AG10803 (cell line): ENCODE data around the gene KATNAL1.

Experiments
- DNase-seq: peaks from one replicate; pipeline ENCODE4 v3.0.0; 2010; ENCODE audit warnings: low read depth
- H3K4me3 ChIP-seq: 2 replicates; pipeline ENCODE4 v1.5.1; 2011; ENCODE audit warnings: mild to moderate bottlenecking, low read length, control low read depth
- TF ChIP-seq, protein P1 (sequence below): conservative IDR thresholded peaks from 2 replicates; pipeline ENCODE4 v1.5.1; 2011; ENCODE audit warnings: mild to moderate bottlenecking, low read length, control low read depth, inconsistent platforms

Gene KATNAL1

DNA sequence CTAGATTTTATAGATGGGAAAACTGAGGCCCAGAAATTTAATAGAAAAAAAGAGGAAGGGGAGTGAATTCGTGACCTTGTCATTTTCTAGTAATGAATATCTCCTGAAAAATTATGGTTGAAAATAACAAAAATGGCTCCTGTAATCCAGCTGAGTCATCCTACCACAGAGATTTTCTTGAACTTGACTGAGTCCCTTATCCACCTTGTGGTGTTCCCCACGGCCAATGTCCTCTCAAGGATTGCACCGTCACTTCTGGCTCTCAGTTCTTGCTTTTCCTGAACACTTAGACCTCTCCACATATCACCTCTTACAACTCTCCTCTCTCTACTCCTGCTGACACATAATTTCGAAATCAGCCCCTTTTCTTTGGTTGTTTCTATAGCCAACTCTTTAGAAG lies 1.2 kb upstream of the KATNAL1 start:
- TF ChIP-seq, protein P1, sequence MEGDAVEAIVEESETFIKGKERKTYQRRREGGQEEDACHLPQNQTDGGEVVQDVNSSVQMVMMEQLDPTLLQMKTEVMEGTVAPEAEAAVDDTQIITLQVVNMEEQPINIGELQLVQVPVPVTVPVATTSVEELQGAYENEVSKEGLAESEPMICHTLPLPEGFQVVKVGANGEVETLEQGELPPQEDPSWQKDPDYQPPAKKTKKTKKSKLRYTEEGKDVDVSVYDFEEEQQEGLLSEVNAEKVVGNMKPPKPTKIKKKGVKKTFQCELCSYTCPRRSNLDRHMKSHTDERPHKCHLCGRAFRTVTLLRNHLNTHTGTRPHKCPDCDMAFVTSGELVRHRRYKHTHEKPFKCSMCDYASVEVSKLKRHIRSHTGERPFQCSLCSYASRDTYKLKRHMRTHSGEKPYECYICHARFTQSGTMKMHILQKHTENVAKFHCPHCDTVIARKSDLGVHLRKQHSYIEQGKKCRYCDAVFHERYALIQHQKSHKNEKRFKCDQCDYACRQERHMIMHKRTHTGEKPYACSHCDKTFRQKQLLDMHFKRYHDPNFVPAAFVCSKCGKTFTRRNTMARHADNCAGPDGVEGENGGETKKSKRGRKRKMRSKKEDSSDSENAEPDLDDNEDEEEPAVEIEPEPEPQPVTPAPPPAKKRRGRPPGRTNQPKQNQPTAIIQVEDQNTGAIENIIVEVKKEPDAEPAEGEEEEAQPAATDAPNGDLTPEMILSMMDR, result no peak
- peak; percentile 28 for DNase-seq
- no peak overlapping the region for H3K4me3 ChIP-seq

GRCh38 chr13:30307971-30308290 lies 580 bp upstream of the KATNAL1 start:
- peak overlapping the region; percentile 84 for H3K4me3 ChIP-seq
- DNase-seq, result no peak
- TF ChIP-seq, protein P1, result no peak

GRCh38 chr13:30306762-30307193 lies 573 bp downstream of the KATNAL1 start:
- peak overlapping the region; percentile 84 for H3K4me3 ChIP-seq
- TF ChIP-seq, protein P1, result no peak
- DNase-seq, result peak; percentile 89

DNA sequence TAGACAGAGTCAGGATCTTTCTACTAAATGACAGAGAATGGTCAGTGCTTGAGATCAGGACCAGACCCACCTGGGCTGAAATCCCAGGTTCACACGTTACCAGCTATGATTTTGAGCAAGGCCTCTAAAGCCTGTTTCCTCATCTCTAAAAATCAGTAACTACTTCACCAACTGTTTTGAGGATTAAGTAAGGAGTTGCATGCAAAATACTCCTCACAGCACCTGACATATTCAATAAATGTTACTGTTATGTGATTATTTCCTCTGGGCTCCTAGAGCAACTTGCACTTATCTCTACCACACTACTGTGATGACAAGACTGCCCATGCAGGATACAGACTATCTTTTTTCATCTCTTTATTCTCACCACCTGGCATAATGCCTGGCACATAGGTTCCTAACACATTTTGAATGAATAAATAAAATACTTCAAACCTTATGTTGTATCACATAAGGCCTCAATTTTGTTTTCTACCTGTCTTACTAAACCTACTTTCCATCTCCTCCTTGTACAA lies 1.8 kb downstream of the KATNAL1 start:
- DNase-seq, result no peak
- peak overlapping the region; percentile 84 for H3K4me3 ChIP-seq
- TF ChIP-seq, protein P1, result no peak

DNA sequence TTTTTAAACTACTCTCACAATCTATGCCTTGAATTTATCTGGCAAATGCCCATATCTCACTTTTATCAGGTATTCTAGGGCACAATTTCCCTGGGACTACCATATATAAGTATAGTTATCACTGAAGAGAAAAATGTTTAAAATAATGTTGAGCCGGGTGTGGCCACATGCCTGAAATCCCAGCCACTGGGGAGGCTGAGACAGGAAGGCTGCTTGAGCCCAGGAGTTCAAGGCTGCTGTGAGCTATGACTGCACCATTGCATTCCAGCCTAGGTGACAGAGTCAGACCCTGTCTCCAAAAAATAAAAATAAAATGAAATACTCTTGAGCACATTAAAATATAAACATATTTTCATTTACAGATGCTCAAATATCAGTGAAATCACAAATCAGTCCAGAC lies 4.1 kb downstream of the KATNAL1 start:
- TF ChIP-seq, protein P1, result no peak
- H3K4me3 ChIP-seq, result no peak overlapping the region
- no peak for DNase-seq

DNA sequence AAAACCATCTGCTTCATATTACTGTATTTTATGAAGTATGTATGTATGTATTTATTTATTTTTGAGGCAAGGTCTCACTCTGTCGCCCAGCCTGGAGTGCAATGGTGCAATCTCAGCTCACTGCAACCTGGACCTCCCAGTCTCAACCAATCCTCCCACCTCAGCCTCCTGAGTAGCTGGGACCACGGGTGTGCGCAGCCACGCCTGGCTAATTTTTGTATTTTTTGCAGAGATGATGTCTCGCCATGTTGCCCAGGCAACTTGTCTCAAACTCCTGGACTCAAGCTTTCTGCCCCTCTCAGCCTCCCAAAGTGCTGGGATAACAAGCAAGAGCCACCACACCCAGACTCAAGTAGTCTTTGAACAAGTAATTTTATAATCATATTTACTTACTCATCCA lies 5.5 kb downstream of the KATNAL1 start:
- TF ChIP-seq, protein P1, result no peak
- H3K4me3 ChIP-seq, result no peak overlapping the region
- no peak for DNase-seq

DNA sequence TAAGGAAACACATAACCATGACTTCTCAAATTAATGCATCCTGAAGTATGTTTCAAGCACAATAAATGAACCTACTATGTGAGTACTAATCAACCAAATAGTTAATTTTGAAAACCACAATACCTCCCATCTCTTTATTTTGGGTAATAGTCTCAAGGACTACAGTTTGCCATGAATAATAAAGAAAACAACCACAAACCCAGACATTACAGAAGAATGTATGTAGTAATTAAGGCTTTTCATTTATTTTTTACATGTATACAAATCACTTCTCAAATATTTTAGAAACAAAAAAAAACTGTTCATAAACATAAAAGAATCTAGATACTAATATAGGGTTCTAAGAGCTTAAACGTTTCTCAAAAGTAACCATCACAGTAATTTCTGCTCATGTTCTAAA lies 6.8 kb downstream of the KATNAL1 start:
- DNase-seq, result no peak
- TF ChIP-seq, protein P1, result no peak
- H3K4me3 ChIP-seq, result no peak overlapping the region
